B cell (primary cell): Measurements from ENCODE around the gene RNF187.

ENCODE experiments used
- EZH2 ChIP-seq: IDR thresholded peaks from 2 replicates; pipeline ENCODE4 v1.6.1; 2012; ENCODE audit warnings: borderline replicate concordance, low read depth, mild to moderate bottlenecking, moderate library complexity, low read length; ENCODE audit not compliant: insufficient read depth, poor library complexity, severe bottlenecking
- TF ChIP-seq, protein P1 (sequence below): fragments of 200-600 bp; IDR thresholded peaks from one replicate; pipeline ENCODE4 v1.8.0; 2022; ENCODE audit warnings: antibody characterized with exemption, mild to moderate bottlenecking

GRCh38 chr1:228540161-228540917 is 53.2 kb downstream of the RNF187 start:
- TF ChIP-seq, protein P1, sequence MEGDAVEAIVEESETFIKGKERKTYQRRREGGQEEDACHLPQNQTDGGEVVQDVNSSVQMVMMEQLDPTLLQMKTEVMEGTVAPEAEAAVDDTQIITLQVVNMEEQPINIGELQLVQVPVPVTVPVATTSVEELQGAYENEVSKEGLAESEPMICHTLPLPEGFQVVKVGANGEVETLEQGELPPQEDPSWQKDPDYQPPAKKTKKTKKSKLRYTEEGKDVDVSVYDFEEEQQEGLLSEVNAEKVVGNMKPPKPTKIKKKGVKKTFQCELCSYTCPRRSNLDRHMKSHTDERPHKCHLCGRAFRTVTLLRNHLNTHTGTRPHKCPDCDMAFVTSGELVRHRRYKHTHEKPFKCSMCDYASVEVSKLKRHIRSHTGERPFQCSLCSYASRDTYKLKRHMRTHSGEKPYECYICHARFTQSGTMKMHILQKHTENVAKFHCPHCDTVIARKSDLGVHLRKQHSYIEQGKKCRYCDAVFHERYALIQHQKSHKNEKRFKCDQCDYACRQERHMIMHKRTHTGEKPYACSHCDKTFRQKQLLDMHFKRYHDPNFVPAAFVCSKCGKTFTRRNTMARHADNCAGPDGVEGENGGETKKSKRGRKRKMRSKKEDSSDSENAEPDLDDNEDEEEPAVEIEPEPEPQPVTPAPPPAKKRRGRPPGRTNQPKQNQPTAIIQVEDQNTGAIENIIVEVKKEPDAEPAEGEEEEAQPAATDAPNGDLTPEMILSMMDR = no peak
- no peak for TF ChIP-seq EZH2
